PC-3 (cell line): ENCODE data around the gene TNFRSF12A. TPM values are rescaled to one million over a fixed set of nuclear protein-coding genes. Genes with fewer than 3 reads are reported as not detected.

Source experiments
- ATAC-seq: fragments of 200-7000 bp; cut with Tn5 transposase; 2 replicates; pipeline ENCODE4 v1.9.1; 2020; ENCODE audit warnings: mild to moderate bottlenecking, moderate library complexity
- BruUV-seq: library from RNA; stranded (reverse); fragments of 400-500 nt; replicated peaks from 2 replicates; lab custom pipeline; 2021; lab: Mats Ljungman, UMichigan
- CTCF ChIA-PET: fragments of 300-600 bp; sonication (Branson Sonifier 250); formaldehyde crosslinking; loops from one replicate; lab custom pipeline; 2022; ENCODE audit warnings: antibody characterized with exemption; lab: Charles Lee
- POLR2A ChIA-PET: fragments of 300-600 bp; sonication (Branson Sonifier 250); formaldehyde crosslinking; loops from one replicate; lab custom pipeline; 2022; ENCODE audit warnings: antibody characterized with exemption; ENCODE audit not compliant: unreplicated experiment; lab: Charles Lee
- DNase-seq: peaks from one replicate; pipeline ENCODE4 v3.0.0-alpha.2; 2015
- H2AFZ ChIP-seq: fragments of 300-600 bp; sonication (generic); 2 replicates; pipeline ENCODE4 v1.6.0; 2016; ENCODE audit warnings: antibody characterized with exemption, low read length
- H3F3A ChIP-seq: fragments of 300-600 bp; sonication (generic); one replicate; pipeline ENCODE4 v1.6.0; 2017; ENCODE audit warnings: antibody characterized with exemption, low read length, control low read depth, mild to moderate bottlenecking; ENCODE audit not compliant: unreplicated experiment
- H3K27ac ChIP-seq: fragments of 300-600 bp; sonication (generic); 2 replicates; pipeline ENCODE4 v1.5.1; 2016; ENCODE audit warnings: mild to moderate bottlenecking, low read length
- H3K27me3 ChIP-seq: fragments of 300-600 bp; sonication (generic); 2 replicates; pipeline ENCODE4 v1.6.1; 2016; ENCODE audit warnings: low read length, mixed read lengths
- H3K36me3 ChIP-seq: fragments of 300-600 bp; sonication (generic); 2 replicates; pipeline ENCODE4 v1.6.1; 2016; ENCODE audit warnings: low read depth, mixed run types, low read length, mixed read lengths
- H3K4me1 ChIP-seq: fragments of 300-600 bp; sonication (generic); 2 replicates; pipeline ENCODE4 v1.5.1; 2016; ENCODE audit warnings: low read length; ENCODE audit not compliant: insufficient read depth
- H3K4me2 ChIP-seq: fragments of 300-600 bp; sonication (generic); 2 replicates; pipeline ENCODE4 v1.6.0; 2016; ENCODE audit warnings: low read length
- H3K4me3 ChIP-seq: fragments of 300-600 bp; sonication (generic); 2 replicates; pipeline ENCODE4 v1.5.1; 2016; ENCODE audit warnings: mild to moderate bottlenecking, low read length, mixed read lengths
- H3K79me2 ChIP-seq: fragments of 300-600 bp; sonication (generic); 2 replicates; pipeline ENCODE4 v1.6.1; 2017; ENCODE audit warnings: low read length, mixed read lengths
- H3K9ac ChIP-seq: fragments of 300-600 bp; sonication (generic); 2 replicates; pipeline ENCODE4 v1.6.0; 2016; ENCODE audit warnings: mild to moderate bottlenecking, low read length
- H3K9me2 ChIP-seq: fragments of 300-600 bp; sonication (generic); replicated peaks from 2 replicates; pipeline ENCODE4 v1.6.1; 2016; ENCODE audit warnings: mixed run types, low read length, mixed read lengths
- H3K9me3 ChIP-seq: fragments of 300-600 bp; sonication (generic); 2 replicates; pipeline ENCODE4 v1.6.1; 2016; ENCODE audit warnings: low read length, mixed read lengths
- H4K20me1 ChIP-seq: fragments of 300-600 bp; sonication (generic); 2 replicates; pipeline ENCODE4 v1.6.1; 2016; ENCODE audit warnings: low read length, mixed read lengths
- CTCF ChIP-seq: fragments of 300-600 bp; sonication (generic); conservative IDR thresholded peaks from 2 replicates; pipeline ENCODE4 v1.5.1; 2017; ENCODE audit warnings: antibody characterized with exemption, low read depth, mild to moderate bottlenecking, low read length
- EZH2 ChIP-seq: fragments of 300-600 bp; sonication (generic); IDR thresholded peaks from one replicate; pipeline ENCODE4 v1.6.1; 2017; ENCODE audit warnings: antibody characterized with exemption, mild to moderate bottlenecking, low read length; ENCODE audit not compliant: unreplicated experiment
- EZH2phosphoT487 ChIP-seq: fragments of 300-600 bp; sonication (generic); IDR thresholded peaks from 2 replicates; pipeline ENCODE4 v1.6.1; 2018; ENCODE audit warnings: mild to moderate bottlenecking, antibody characterized with exemption, low read length, borderline replicate concordance
- intact Hi-C: fragments of 100-400 bp; cut with micrococcal nuclease; formaldehyde crosslinking; loops from 2 replicates; pipeline ENCODE4 v1.9.0; 2023
- total RNA-seq: library from RNA; depleted of rRNA; stranded (reverse); fragments of >200 nt; gene quantifications from 2 replicates; pipeline ENCODE4 v1.2.3, GENCODE V29; 2014

Gene TNFRSF12A
- total RNA-seq, 1 experiment from 2014 or later, result 713 TPM

GRCh38 chr16:3019594-3020246, 448 bp upstream of the TNFRSF12A start:
- no peak overlapping the region for H3K27ac ChIP-seq
- H3K27me3 ChIP-seq, result no peaks in the 10 kb centered on the region
- H3K4me3 ChIP-seq, result peak overlapping the region; percentile 94
- peaks cover 18% of the 10 kb centered on the region for H3K4me1 ChIP-seq
- H3K9me3 ChIP-seq, result no peaks in the 10 kb centered on the region
- peaks cover 10% of the 10 kb centered on the region for H3K36me3 ChIP-seq
- BruUV-seq, result no TSS peak
- peak overlapping the region; percentile 99 for H3K4me2 ChIP-seq
- H3K79me2 ChIP-seq, result peaks cover 12% of the 10 kb centered on the region
- H2AFZ ChIP-seq, result peak overlapping the region; percentile 79
- no peaks in the 10 kb centered on the region for H4K20me1 ChIP-seq
- H3K9ac ChIP-seq, result peak overlapping the region; percentile 91
- ATAC-seq (no peak), DNase-seq (no peak)
- ChIA-PET CTCF (interaction anchor here (0.6 to 1.2 kb wide), 4 partner anchors 8 to 1678 kb away, joined by 3 to 5 read pairs (median 4); no protein-coding TSS in a partner anchor), POLR2A (interaction anchor here (0.6 to 1.7 kb wide), 7 partner anchors 8 to 1607 kb away, joined by 3 to 18 read pairs (median 5); partner anchors contain the start of genes NUBP2 and SPSB3)
- H3F3A ChIP-seq, result no peaks in the 10 kb centered on the region
- no peaks in the 10 kb centered on the region for H3K9me2 ChIP-seq
- intact Hi-C loops, result no loop called here
- TF ChIP-seq CTCF (no peak), EZH2 (no peak), EZH2phosphoT487 (no peak)

- Histone ChIP-seq H3K4me1 (peaks cover 18% of the 10 kb centered on the region), H3K9me3 (no peaks in the 10 kb centered on the region), H4K20me1 (no peaks in the 10 kb centered on the region), H3K36me3 (peaks cover 10% of the 10 kb centered on the region), H3K4me3 (peak overlapping the region; percentile 94), H3K27ac (peak overlapping the region; percentile 100), H3K79me2 (peaks cover 12% of the 10 kb centered on the region), H2AFZ (no peak overlapping the region), H3K9ac (peak overlapping the region; percentile 91), H3K9me2 (no peaks in the 10 kb centered on the region), H3K4me2 (peak overlapping the region; percentile 99), H3F3A (no peaks in the 10 kb centered on the region), H3K27me3 (no peaks in the 10 kb centered on the region)
- BruUV-seq, result no TSS peak
- ChIA-PET CTCF (interaction anchor here (0.8 to 1.2 kb wide), 2 partner anchors 10 to 294 kb away, joined by 3 to 5 read pairs; no protein-coding TSS in a partner anchor), POLR2A (interaction anchor here (0.7 to 1.7 kb wide), 4 partner anchors 7 to 17 kb away, joined by 5 to 18 read pairs (median 10); no protein-coding TSS in a partner anchor)
- TF ChIP-seq EZH2, result no peak
- no peak for TF ChIP-seq CTCF
- TF ChIP-seq EZH2phosphoT487, result peak; percentile 49; the same call in 1 of the 2 replicates
- ATAC-seq (peak; percentile 20), DNase-seq (peak; percentile 88)
- intact Hi-C loops, result no loop called here
Measured at GRCh38 chr16:3020604-3021448, 658 bp downstream of the TNFRSF12A start.
